ENCODE measurements around the gene PTDSS2. TPM values are rescaled to one million over a fixed set of nuclear protein-coding genes. Genes with fewer than 3 reads are reported as not detected.
A peak's percentile ranks its signal among the peaks of the same experiment; 100 is the strongest.
"Not testable (repeated sequence)": the region's sequence is repeated elsewhere in the genome, so short reads cannot be mapped to it uniquely, and the experiment has no call there.

The PTDSS2 gene
- total RNA-seq, 2 donors from 2014 or later = 21.8 to 24.5 TPM

DNA sequence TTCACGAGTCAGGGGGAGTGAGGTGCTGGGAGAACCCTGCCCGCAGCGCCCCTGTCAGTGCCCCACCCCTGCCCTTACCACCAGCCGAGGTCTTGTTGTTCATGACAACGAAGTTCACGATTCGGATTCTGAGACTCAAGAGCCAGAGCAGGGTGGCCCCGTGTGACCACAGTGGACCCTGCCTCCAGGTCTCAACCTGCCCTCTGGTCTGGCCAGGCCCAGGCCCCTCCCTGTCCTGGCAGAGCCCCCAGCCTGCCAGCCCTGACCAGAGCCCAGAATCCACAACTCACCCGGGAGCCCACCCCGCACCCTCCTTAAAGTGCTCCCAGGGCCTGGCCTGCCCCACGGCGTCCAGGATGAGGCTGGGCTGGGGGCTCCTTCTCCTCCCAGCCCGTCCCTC, 18.2 kb upstream of the PTDSS2 start:
- Mint-ChIP-seq H3K4me1 (peaks cover 7% of the 10 kb centered on the region), H3K27me3 (no peaks in the 10 kb centered on the region), H3K36me3 (ENCODE audit: low read depth) (no peaks in the 10 kb centered on the region), H3K4me3 (no peak overlapping the region), H3K27ac (no peak overlapping the region)
- DNase-seq = no peak
- no peak for ATAC-seq
- no peaks in the 10 kb centered on the region for H3K9me3 ChIP-seq (ENCODE audit: control insufficient read depth, low read length, poor library complexity, severe bottlenecking)

DNA sequence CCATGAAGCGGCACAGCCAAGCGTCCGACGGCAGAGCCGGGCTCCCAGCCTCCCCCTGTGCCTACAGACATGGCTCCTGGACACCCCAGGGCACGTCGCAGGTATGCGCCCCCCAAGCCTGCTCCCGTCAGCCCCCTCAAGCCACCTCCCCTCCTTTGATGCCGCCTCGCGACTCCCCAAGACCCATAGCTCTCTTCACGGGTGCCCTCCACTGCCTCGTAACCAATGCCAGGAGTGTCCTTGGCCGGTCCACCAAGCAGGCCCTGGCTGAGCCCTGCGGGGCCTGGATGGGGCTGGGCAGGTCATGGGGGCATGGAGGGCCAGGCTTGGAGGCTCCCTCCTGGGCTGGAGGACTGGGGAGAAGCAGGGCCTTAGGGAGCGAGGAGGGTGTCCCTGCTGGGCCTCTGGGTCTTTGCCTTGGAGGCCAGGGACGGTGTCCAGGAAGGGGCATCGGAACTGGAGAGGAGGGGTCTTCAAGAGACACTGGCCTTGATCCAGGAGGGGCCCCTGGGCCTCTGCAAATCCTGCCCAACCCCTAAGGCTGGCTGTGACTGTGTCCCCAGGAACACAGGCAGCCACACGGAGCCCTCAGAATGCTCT, 17.5 kb upstream of the PTDSS2 start:
- DNase-seq = no peak
- H3K9me3 ChIP-seq (ENCODE audit: control insufficient read depth, low read length, poor library complexity, severe bottlenecking) = no peaks in the 10 kb centered on the region
- H3K4me1 Mint-ChIP-seq = peaks cover 12% of the 10 kb centered on the region
- ATAC-seq = no peak
- no peaks in the 10 kb centered on the region for H3K27me3 Mint-ChIP-seq
- no peak overlapping the region for H3K4me3 Mint-ChIP-seq
- no peaks in the 10 kb centered on the region for H3K36me3 Mint-ChIP-seq (ENCODE audit: low read depth)
- no peak overlapping the region for H3K27ac Mint-ChIP-seq

GRCh38 chr11:433111-433510, 17.0 kb upstream of the PTDSS2 start:
- no peaks in the 10 kb centered on the region for H3K9me3 ChIP-seq (ENCODE audit: control insufficient read depth, low read length, poor library complexity, severe bottlenecking)
- no peak for DNase-seq
- Mint-ChIP-seq H3K27me3 (no peaks in the 10 kb centered on the region), H3K36me3 (ENCODE audit: low read depth) (no peaks in the 10 kb centered on the region), H3K27ac (no peak overlapping the region), H3K4me1 (peaks cover 12% of the 10 kb centered on the region), H3K4me3 (no peak overlapping the region)
- no peak for ATAC-seq

DNA sequence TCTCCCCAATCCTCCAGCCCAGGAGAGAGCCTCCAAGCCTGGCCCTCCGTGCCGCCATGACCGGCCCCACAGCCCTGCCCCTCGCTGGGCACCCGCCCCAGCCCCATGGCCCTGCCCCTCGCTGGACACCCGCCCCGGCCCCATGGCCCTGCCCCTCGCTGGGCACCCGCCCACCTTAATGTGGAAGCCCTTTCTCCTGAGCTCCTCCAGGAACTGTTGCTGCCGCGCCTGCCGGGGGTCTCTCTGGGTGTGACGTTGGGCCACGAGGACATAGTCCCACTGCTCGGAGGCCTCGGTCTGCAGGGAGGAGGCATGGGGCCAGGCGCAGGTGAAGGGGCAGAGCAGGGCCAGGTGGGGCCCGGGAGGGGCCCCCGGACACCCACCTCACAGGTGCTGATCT, 16.4 kb upstream of the PTDSS2 start:
- no peaks in the 10 kb centered on the region for H3K9me3 ChIP-seq (ENCODE audit: control insufficient read depth, low read length, poor library complexity, severe bottlenecking)
- H3K27ac Mint-ChIP-seq = no peak overlapping the region
- DNase-seq (no peak), ATAC-seq (no peak)
- peaks cover 15% of the 10 kb centered on the region for H3K4me1 Mint-ChIP-seq
- no peaks in the 10 kb centered on the region for H3K36me3 Mint-ChIP-seq (ENCODE audit: low read depth)
- no peak overlapping the region for H3K4me3 Mint-ChIP-seq
- no peaks in the 10 kb centered on the region for H3K27me3 Mint-ChIP-seq

DNA sequence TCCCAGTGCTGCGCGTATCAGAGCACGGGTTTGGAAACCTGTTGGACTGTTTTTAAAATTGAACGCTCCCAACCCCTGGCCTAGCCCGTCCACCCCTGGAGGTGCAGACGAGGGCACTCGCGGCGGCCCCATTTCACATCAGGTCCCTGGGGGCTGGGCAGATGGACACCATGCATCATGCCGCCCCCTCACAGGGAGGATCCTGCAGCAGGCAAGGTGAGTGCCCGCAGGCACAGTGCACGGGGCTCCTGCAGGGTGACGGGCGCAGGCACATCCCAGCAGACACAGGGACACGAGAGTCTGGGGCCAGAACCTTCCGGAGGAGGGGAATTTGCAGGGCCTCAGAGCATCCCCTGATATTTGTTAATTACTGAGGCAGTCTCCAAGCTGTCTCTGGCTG, 15.6 kb upstream of the PTDSS2 start:
- ATAC-seq (no peak), DNase-seq (no peak)
- H3K9me3 ChIP-seq (ENCODE audit: control insufficient read depth, low read length, poor library complexity, severe bottlenecking) = no peaks in the 10 kb centered on the region
- no peaks in the 10 kb centered on the region for H3K36me3 Mint-ChIP-seq (ENCODE audit: low read depth)
- peak overlapping the region; percentile 57 for H3K27ac Mint-ChIP-seq
- H3K4me1 Mint-ChIP-seq = peaks cover 16% of the 10 kb centered on the region
- H3K4me3 Mint-ChIP-seq = no peak overlapping the region
- H3K27me3 Mint-ChIP-seq = no peaks in the 10 kb centered on the region

- not testable (repeated sequence) for H3K9me3 ChIP-seq (ENCODE audit: control insufficient read depth, low read length, poor library complexity, severe bottlenecking); DNase-seq; H3K4me3 Mint-ChIP-seq; ATAC-seq; H3K27me3 Mint-ChIP-seq; H3K36me3 Mint-ChIP-seq (ENCODE audit: low read depth)
- Mint-ChIP-seq H3K4me1 (peaks cover 21% of the 10 kb centered on the region), H3K27ac (peak overlapping the region; percentile 57)
Observed at GRCh38 chr11:434999-435740, 14.9 kb upstream of the PTDSS2 start.

GRCh38 chr11:437228-437870, 12.7 kb upstream of the PTDSS2 start:
- no peak overlapping the region for H3K4me3 Mint-ChIP-seq
- no peaks in the 10 kb centered on the region for H3K27me3 Mint-ChIP-seq
- no peaks in the 10 kb centered on the region for H3K36me3 Mint-ChIP-seq (ENCODE audit: low read depth)
- H3K27ac Mint-ChIP-seq = no peak overlapping the region
- peaks cover 28% of the 10 kb centered on the region for H3K4me1 Mint-ChIP-seq
- H3K9me3 ChIP-seq (ENCODE audit: control insufficient read depth, low read length, poor library complexity, severe bottlenecking) = no peaks in the 10 kb centered on the region
- ATAC-seq = no peak
- DNase-seq = no peak

DNA sequence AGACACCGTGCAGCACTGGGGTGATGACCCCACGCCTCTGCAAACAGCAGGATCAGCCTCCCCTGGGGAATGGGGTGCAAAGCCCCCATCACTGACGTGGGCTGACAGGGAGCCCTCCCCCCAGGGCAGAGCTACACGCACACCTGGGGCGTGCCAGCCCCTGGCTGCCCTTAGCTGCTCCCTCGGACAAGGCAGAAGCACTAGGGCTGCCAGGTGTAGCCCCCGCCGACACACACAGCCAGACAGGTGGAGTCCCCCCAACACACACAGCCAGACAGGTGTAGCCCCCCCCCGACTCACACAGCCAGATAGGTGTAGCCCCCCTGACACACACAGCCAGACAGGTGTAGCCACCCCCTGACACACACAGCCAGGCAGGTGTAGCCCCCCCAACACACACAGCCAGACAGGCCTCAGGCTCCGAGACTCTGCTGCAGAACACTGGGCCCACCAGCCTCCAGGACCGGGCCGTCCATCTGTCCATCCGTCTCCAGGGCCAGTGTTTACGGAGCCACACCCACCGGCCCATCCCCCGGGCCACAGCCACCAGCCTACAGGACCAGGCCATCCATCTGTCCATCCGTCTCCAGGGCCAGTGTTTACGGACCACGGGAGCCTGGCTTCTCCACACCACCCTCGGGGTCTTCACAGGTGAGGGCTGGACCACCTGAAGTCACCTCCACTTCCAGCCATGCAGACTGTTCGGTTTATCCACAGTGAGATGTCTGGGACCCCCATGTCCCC, 11.8 kb upstream of the PTDSS2 start:
- Mint-ChIP-seq H3K4me3 (no peak overlapping the region), H3K27ac (peak overlapping the region; percentile 74), H3K4me1 (peaks cover 28% of the 10 kb centered on the region), H3K36me3 (ENCODE audit: low read depth) (no peaks in the 10 kb centered on the region), H3K27me3 (no peaks in the 10 kb centered on the region)
- no peaks in the 10 kb centered on the region for H3K9me3 ChIP-seq (ENCODE audit: control insufficient read depth, low read length, poor library complexity, severe bottlenecking)
- no peak for DNase-seq
- ATAC-seq = no peak

DNA sequence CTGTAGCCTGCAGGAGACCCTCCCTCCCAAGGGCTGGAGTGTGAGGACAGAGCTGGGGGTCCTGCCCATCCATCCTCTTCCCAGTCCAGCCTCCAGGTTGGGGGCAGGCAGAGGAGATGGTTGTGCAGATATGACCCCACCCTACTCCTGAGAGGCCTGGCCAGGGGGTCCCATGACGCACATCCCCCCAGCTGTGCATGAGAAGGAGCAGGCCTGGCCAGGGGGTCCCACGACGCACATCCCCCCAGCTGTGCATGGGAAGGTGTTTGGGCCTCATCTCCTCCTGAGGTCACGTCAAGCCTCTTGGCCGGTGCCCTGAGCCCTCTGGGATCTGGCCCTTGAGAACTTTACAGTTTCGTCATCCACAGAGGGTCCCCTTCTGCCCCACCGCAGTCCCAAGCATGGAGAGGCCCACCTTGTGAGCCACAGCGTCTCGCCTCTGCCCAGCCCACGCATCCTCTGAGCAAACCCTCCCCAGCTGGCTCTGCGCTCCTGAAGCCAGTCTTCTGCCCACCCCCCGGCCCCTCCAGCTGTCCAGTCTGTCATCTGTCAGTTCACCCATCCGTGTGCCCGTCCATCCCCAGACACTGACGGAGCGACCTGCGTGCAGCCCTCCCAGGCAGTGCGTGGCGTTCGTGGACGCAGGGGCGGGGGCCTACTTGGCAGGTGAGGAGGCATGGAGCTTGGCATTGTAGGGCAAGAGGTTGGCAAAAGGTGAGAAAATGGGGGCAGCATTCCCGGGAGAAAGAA, 10.6 kb upstream of the PTDSS2 start:
- Mint-ChIP-seq H3K4me1 (peaks cover 28% of the 10 kb centered on the region), H3K27ac (no peak overlapping the region), H3K27me3 (no peaks in the 10 kb centered on the region), H3K4me3 (peak overlapping the region; percentile 39), H3K36me3 (ENCODE audit: low read depth) (no peaks in the 10 kb centered on the region)
- no peak for ATAC-seq
- H3K9me3 ChIP-seq (ENCODE audit: control insufficient read depth, low read length, poor library complexity, severe bottlenecking) = no peaks in the 10 kb centered on the region
- DNase-seq = no peak

DNA sequence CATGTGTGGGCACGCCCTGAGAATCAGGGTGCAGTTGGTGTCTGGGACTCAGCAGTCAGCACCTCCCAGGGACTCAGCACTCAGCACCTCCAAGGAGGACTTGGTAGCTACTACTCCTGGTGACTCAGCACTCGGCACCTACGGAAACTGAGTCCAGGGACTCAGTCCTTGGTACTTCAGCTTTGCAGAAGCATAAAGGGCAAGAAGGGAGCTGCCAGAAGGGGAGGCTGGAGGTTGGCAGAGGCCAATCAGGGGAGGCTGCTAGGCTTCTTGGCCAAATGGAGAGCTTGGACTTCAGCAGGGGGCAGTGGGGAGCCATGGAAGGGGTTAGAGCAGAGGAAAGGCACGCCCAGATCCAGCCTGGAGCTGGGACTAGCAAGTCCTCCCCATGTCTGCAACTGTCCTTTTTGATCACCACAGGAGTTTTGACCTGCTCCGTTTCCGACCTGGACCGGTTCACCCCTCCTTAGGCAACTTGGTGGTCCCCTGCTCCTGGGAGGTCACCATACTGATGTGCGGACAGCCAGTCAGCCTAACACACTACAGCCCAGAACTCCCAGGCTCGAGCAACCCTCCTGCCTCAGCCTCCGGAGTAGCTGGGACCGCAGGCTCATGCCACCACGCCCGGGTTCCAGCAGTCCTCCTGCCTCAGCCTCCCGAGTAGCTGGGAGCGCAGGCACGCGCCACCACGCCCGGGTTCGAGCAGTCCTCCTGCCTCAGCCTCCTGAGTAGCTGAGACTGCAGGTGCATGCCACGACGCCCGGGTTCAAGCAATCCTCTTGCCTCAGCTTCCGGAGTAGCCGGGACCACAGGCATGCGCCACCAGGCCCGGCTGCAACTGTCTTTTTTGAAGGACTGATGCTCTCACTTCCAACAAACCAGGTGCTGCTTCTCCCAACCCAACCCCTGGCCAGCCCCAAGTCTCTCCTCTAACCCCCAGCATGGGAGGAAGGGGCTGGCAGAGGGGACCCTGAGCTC, 9.7 kb upstream of the PTDSS2 start:
- H3K4me3 Mint-ChIP-seq = peak overlapping the region; percentile 89
- DNase-seq (no peak), ATAC-seq (no peak)
- H3K27ac Mint-ChIP-seq = no peak overlapping the region
- H3K36me3 Mint-ChIP-seq (ENCODE audit: low read depth) = no peaks in the 10 kb centered on the region
- no peaks in the 10 kb centered on the region for H3K27me3 Mint-ChIP-seq
- peaks cover 24% of the 10 kb centered on the region for H3K4me1 Mint-ChIP-seq
- no peaks in the 10 kb centered on the region for H3K9me3 ChIP-seq (ENCODE audit: control insufficient read depth, low read length, poor library complexity, severe bottlenecking)

DNA sequence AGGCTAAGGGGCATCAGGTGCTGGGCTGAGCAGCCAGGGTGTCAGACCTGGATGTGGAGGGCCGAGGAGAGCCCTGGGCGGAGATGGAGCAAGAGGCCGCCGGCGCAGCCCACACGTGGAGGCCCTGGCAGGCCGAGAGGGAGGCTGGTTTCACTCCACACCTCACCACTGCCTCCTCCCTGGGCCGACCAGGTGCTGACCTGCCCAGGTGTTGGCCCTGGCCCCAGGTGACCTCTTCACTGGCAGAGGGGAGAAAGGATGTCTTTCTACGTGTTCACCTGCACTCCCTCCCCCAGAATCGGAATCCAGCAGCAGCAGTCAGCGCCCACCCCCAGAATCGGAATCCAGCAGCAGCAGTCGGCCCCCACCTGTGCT, 9.0 kb upstream of the PTDSS2 start:
- ATAC-seq (no peak), DNase-seq (no peak)
- H3K27me3 Mint-ChIP-seq = no peaks in the 10 kb centered on the region
- peak overlapping the region; percentile 89 for H3K4me3 Mint-ChIP-seq
- no peak overlapping the region for H3K27ac Mint-ChIP-seq
- H3K36me3 Mint-ChIP-seq (ENCODE audit: low read depth) = no peaks in the 10 kb centered on the region
- no peaks in the 10 kb centered on the region for H3K9me3 ChIP-seq (ENCODE audit: control insufficient read depth, low read length, poor library complexity, severe bottlenecking)
- H3K4me1 Mint-ChIP-seq = peaks cover 24% of the 10 kb centered on the region

Measured in T-helper 17 cell (primary cell).